ENCODE measurements around the gene SLC45A2.

DNA sequence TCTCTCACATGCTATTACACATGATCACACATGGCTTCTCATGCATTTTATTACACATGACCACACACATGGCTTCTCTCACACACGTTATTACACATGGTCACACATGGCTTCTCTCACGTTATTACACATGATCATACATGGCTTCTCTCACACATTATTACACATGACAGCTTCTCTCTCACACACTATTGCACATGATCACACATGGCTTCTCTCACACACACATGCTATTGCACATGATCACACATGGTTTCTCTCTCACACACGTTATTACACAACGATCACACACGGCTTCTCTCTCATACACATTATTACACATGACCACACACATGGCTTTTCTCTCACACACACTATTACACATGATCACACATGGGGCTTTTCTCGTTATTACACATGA lies 954 bp upstream of the SLC45A2 start:
- TF ChIP-seq EP300 (IDR thresholded peaks at IDR 0.05) = no peak
- TF ChIP-seq, protein P1, sequence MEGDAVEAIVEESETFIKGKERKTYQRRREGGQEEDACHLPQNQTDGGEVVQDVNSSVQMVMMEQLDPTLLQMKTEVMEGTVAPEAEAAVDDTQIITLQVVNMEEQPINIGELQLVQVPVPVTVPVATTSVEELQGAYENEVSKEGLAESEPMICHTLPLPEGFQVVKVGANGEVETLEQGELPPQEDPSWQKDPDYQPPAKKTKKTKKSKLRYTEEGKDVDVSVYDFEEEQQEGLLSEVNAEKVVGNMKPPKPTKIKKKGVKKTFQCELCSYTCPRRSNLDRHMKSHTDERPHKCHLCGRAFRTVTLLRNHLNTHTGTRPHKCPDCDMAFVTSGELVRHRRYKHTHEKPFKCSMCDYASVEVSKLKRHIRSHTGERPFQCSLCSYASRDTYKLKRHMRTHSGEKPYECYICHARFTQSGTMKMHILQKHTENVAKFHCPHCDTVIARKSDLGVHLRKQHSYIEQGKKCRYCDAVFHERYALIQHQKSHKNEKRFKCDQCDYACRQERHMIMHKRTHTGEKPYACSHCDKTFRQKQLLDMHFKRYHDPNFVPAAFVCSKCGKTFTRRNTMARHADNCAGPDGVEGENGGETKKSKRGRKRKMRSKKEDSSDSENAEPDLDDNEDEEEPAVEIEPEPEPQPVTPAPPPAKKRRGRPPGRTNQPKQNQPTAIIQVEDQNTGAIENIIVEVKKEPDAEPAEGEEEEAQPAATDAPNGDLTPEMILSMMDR (IDR thresholded peaks at IDR 0.05) = no peak
